ENCODE measurements around the gene CELF5.
"Not testable (repeated sequence)": the region's sequence is repeated elsewhere in the genome, so short reads cannot be mapped to it uniquely, and the experiment has no call there.

Gene CELF5

DNA sequence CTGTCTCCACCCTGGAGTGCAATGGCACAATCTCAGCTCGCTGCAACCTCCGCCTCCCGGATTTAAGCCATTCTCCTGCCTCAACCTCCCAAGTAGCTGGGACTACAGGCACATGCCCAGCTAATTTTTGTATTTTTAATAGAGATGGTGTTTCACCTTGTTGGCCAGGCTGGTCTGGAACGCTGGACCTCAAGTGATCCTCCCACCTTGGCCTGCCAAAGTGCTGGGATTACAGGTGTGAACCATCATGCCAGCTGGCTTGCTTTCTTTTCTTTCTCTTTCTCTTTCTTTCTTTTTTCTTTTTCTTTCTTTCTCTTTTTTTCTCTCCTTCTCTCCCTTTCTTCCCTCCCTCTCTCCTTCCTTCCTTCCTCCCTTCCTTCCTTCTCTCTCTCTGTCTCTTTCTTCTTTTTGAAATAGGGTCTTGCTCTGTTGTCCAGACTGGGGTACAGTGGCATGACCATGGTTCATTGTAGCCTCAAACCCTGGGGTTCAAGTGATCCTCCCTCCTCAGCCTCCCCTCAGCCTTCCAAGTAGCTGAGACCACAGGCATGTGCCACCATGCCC lies 108.6 kb downstream of the CELF5 start:
- no peak overlapping the region for H3K4me3 ChIP-seq (ENCODE audit: low read depth, low read length)
- TF ChIP-seq, protein P1, sequence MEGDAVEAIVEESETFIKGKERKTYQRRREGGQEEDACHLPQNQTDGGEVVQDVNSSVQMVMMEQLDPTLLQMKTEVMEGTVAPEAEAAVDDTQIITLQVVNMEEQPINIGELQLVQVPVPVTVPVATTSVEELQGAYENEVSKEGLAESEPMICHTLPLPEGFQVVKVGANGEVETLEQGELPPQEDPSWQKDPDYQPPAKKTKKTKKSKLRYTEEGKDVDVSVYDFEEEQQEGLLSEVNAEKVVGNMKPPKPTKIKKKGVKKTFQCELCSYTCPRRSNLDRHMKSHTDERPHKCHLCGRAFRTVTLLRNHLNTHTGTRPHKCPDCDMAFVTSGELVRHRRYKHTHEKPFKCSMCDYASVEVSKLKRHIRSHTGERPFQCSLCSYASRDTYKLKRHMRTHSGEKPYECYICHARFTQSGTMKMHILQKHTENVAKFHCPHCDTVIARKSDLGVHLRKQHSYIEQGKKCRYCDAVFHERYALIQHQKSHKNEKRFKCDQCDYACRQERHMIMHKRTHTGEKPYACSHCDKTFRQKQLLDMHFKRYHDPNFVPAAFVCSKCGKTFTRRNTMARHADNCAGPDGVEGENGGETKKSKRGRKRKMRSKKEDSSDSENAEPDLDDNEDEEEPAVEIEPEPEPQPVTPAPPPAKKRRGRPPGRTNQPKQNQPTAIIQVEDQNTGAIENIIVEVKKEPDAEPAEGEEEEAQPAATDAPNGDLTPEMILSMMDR (IDR thresholded peaks at IDR 0.05; ENCODE audit: low read depth, low read length): no peak

- no peak overlapping the region for H3K4me3 ChIP-seq (ENCODE audit: low read depth, low read length)
- TF ChIP-seq, protein P1 (IDR thresholded peaks at IDR 0.05; ENCODE audit: low read depth, low read length): no peak
These were observed 109.2 kb downstream of the CELF5 start for GRCh38 chr19:3333662-3334061.

- H3K4me3 ChIP-seq (ENCODE audit: low read depth, low read length): not testable (repeated sequence)
These were observed 110.4 kb downstream of the CELF5 start for GRCh38 chr19:3334749-3335430.

GRCh38 chr19:3335431-3336350 lies 111.2 kb downstream of the CELF5 start:
- TF ChIP-seq, protein P1 (IDR thresholded peaks at IDR 0.05; ENCODE audit: low read depth, low read length): no peak
- no peak overlapping the region for H3K4me3 ChIP-seq (ENCODE audit: low read depth, low read length)

DNA sequence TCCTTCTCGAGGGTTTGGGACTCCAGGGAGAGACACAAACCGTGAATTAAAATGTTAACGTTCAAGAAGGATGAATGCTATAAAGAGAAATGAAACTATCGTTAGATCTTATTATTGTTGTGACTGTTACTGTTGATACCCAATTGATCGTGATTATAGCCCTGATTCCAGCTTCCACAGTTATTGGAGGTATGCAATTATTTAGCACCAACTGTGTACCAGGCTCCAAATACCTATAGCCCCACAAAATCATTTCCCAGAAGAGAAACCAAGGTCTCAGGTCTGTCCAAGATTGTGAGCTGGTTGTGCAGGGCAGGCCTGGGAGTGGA lies 111.9 kb downstream of the CELF5 start:
- TF ChIP-seq, protein P1 (IDR thresholded peaks at IDR 0.05; ENCODE audit: low read depth, low read length): no peak

DNA sequence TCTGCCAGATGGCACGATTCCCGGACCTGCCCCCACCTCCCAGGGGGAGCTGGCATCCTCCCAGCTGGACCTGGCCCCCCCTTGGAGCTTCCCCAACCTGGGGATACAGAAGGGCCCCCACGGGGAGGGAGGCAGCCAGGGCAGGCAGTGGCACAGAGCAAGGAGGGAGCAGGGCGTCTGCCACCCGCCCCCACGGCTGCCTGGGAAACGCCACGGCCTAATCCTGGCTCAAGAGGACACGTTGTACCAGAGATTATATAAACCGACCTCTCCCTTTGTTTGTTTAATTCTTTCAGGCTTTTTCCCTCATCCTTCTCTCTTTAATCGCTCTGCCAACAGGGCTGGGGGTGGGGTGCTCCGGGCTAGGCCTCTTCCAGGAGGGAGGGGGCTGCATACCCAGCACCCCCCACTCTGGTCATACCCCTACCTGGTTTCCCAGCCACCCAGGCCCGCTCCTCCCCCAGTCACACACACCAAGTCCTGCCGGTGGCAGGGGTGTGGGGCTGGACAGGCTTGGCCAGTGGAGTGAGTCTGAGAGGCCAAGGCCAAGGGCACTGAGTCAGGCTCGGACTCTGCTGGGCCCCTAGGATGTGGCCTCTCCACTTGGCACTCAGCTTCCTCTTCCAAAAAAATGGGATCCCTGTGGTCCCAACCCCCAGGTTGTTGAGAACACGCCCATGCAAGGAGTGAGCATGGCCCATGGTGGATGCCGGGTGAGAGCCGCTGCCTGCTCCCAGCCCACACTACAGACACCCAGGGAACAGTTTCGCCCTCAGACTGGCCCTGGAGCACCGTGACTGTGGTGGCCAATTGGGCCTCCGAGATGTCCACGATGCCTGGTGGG lies 112.4 kb downstream of the CELF5 start:
- TF ChIP-seq, protein P1 (IDR thresholded peaks at IDR 0.05; ENCODE audit: low read depth, low read length): no peak

More for the DNA sequence above, 111.9 kb downstream of the CELF5 start:
- H3K4me3 ChIP-seq (ENCODE audit: low read depth, low read length): no peak overlapping the region

DNA sequence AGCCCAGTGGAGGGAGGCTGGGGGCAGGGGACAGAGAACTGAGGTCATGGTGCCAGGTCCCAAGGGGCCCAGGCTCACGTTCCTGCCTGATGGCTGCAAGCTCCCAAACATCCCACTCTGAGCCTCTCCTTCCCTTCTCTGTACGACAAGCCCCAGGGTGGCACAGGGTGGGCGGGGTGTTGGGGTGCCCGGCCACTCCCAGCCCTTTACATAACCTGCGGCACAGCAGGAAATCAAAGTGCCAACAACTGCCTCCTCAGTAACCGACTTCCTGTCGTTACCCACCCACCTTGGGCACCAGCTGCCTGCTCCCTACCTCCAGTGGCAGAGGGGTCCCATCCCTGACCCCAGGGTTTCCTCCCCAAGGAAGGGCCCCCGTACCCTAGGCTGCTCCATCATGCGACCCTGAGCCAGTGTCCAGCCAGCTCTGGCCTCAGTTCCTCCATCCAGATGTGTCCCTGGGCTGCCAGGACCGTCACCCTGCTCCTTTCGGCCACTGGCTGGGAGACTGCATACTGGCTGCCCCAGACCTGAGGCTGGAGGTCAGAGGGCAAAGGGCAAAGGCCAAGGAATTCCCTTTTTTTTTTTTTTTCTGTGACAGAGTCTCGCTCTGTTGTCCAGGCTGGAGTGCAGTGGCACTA lies 114.2 kb downstream of the CELF5 start:
- TF ChIP-seq, protein P1 (IDR thresholded peaks at IDR 0.05; ENCODE audit: low read depth, low read length): no peak
- H3K4me3 ChIP-seq (ENCODE audit: low read depth, low read length): no peak overlapping the region

More for the DNA sequence above, 112.4 kb downstream of the CELF5 start:
- no peak overlapping the region for H3K4me3 ChIP-seq (ENCODE audit: low read depth, low read length)

All from WI38 (cell line).